ENCODE data around the gene SYT15.
"Not testable (repeated sequence)": the region's sequence is repeated elsewhere in the genome, so short reads cannot be mapped to it uniquely, and the experiment has no call there.

The SYT15 gene

GRCh38 chr10:46577624-46578473 is 1.1 kb upstream of the SYT15 start:
- H2AFZ ChIP-seq (ENCODE audit: low read length); H3F3A ChIP-seq (ENCODE audit: low read depth); H3K9me2 ChIP-seq (replicated peaks; ENCODE audit: low read depth, low read length); H3K27me3 ChIP-seq (ENCODE audit: insufficient read depth, low read length, poor library complexity, severe bottlenecking); H3K9me3 ChIP-seq (ENCODE audit: insufficient read depth, low read depth, low read length); H3K36me3 ChIP-seq (ENCODE audit: insufficient read depth, low read length); H3K9ac ChIP-seq (ENCODE audit: low read depth, low read length, poor library complexity, severe bottlenecking); H4K20me1 ChIP-seq (ENCODE audit: insufficient read depth, low read length, poor library complexity, severe bottlenecking); H3K4me2 ChIP-seq (ENCODE audit: low read depth, low read length, poor library complexity, severe bottlenecking); H3K4me3 ChIP-seq (ENCODE audit: low read length, poor library complexity, severe bottlenecking); H3K79me2 ChIP-seq (ENCODE audit: insufficient read depth, low read length); H3K4me1 ChIP-seq (ENCODE audit: insufficient read depth, low read length, poor library complexity, severe bottlenecking): not testable (repeated sequence)

GRCh38 chr10:46579378-46579777 is 450 bp downstream of the SYT15 start:
- H3K9me2 ChIP-seq (replicated peaks; ENCODE audit: low read depth, low read length): not testable (repeated sequence)

DNA sequence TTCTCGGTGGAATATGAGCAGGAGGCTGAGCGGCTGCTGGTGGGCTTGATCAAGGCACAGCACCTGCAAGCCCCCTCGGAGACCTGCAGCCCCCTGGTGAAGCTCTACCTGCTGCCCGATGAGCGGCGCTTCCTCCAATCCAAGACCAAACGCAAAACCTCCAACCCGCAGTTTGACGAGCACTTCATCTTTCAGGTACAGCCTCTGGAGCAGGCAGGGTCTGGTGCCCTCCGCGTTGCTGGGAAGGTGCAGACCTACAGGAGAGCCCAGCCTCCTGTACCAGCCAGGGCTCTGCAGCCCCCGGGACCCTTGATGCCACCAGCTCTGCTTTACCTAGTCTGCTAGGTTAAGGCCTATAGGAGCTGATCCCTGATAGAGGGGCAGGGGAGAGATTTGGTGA is 3.1 kb downstream of the SYT15 start:
- H3F3A ChIP-seq (ENCODE audit: low read depth); H2AFZ ChIP-seq (ENCODE audit: low read length); H3K79me2 ChIP-seq (ENCODE audit: insufficient read depth, low read length); H3K9ac ChIP-seq (ENCODE audit: low read depth, low read length, poor library complexity, severe bottlenecking); H3K27me3 ChIP-seq (ENCODE audit: insufficient read depth, low read length, poor library complexity, severe bottlenecking); H3K4me2 ChIP-seq (ENCODE audit: low read depth, low read length, poor library complexity, severe bottlenecking); H3K4me1 ChIP-seq (ENCODE audit: insufficient read depth, low read length, poor library complexity, severe bottlenecking); H3K36me3 ChIP-seq (ENCODE audit: insufficient read depth, low read length); H4K20me1 ChIP-seq (ENCODE audit: insufficient read depth, low read length, poor library complexity, severe bottlenecking); H3K4me3 ChIP-seq (ENCODE audit: low read length, poor library complexity, severe bottlenecking); H3K9me2 ChIP-seq (replicated peaks; ENCODE audit: low read depth, low read length); H3K9me3 ChIP-seq (ENCODE audit: insufficient read depth, low read depth, low read length): not testable (repeated sequence)

More at GRCh38 chr10:46579378-46579777, 450 bp downstream of the SYT15 start:
- not testable (repeated sequence) for H3K4me1 ChIP-seq (ENCODE audit: insufficient read depth, low read length, poor library complexity, severe bottlenecking); H4K20me1 ChIP-seq (ENCODE audit: insufficient read depth, low read length, poor library complexity, severe bottlenecking); H3K36me3 ChIP-seq (ENCODE audit: insufficient read depth, low read length); H3F3A ChIP-seq (ENCODE audit: low read depth); H3K4me3 ChIP-seq (ENCODE audit: low read length, poor library complexity, severe bottlenecking); H3K9me3 ChIP-seq (ENCODE audit: insufficient read depth, low read depth, low read length); H2AFZ ChIP-seq (ENCODE audit: low read length); H3K9ac ChIP-seq (ENCODE audit: low read depth, low read length, poor library complexity, severe bottlenecking); H3K79me2 ChIP-seq (ENCODE audit: insufficient read depth, low read length); H3K4me2 ChIP-seq (ENCODE audit: low read depth, low read length, poor library complexity, severe bottlenecking); H3K27me3 ChIP-seq (ENCODE audit: insufficient read depth, low read length, poor library complexity, severe bottlenecking)

- H3K4me1 ChIP-seq (ENCODE audit: insufficient read depth, low read length, poor library complexity, severe bottlenecking); H3K9me2 ChIP-seq (replicated peaks; ENCODE audit: low read depth, low read length); H2AFZ ChIP-seq (ENCODE audit: low read length); H4K20me1 ChIP-seq (ENCODE audit: insufficient read depth, low read length, poor library complexity, severe bottlenecking); H3F3A ChIP-seq (ENCODE audit: low read depth); H3K4me3 ChIP-seq (ENCODE audit: low read length, poor library complexity, severe bottlenecking); H3K36me3 ChIP-seq (ENCODE audit: insufficient read depth, low read length); H3K27me3 ChIP-seq (ENCODE audit: insufficient read depth, low read length, poor library complexity, severe bottlenecking); H3K4me2 ChIP-seq (ENCODE audit: low read depth, low read length, poor library complexity, severe bottlenecking); H3K9ac ChIP-seq (ENCODE audit: low read depth, low read length, poor library complexity, severe bottlenecking); H3K79me2 ChIP-seq (ENCODE audit: insufficient read depth, low read length); H3K9me3 ChIP-seq (ENCODE audit: insufficient read depth, low read depth, low read length): not testable (repeated sequence)
Observed at GRCh38 chr10:46582568-46582967, 3.6 kb downstream of the SYT15 start.

DNA sequence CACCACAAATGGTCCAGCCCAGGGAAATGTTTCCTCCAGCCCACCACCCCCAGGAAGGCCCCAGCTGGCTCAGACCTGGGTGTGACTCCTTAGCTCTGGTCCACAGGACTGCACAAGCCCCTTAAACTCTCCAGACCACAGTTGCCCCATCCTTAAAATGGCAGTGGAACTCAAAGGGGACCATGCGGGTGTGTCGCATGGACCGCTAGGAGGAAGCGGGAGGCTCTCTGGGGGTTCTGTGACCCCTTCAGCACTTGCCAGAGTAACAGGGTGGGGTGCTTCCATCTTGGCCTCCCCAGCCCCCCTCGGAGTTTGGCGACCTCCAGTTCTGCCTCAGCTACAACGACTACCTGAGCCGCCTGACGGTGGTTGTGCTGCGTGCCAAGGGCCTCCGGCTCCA is 5.3 kb downstream of the SYT15 start:
- H3K4me2 ChIP-seq (ENCODE audit: low read depth, low read length, poor library complexity, severe bottlenecking): not testable (repeated sequence)

GRCh38 chr10:46585246-46585645 is 6.3 kb downstream of the SYT15 start:
- H3K4me2 ChIP-seq (ENCODE audit: low read depth, low read length, poor library complexity, severe bottlenecking); H2AFZ ChIP-seq (ENCODE audit: low read length); H3K36me3 ChIP-seq (ENCODE audit: insufficient read depth, low read length); H4K20me1 ChIP-seq (ENCODE audit: insufficient read depth, low read length, poor library complexity, severe bottlenecking); H3K9ac ChIP-seq (ENCODE audit: low read depth, low read length, poor library complexity, severe bottlenecking); H3K27me3 ChIP-seq (ENCODE audit: insufficient read depth, low read length, poor library complexity, severe bottlenecking); H3K4me3 ChIP-seq (ENCODE audit: low read length, poor library complexity, severe bottlenecking); H3F3A ChIP-seq (ENCODE audit: low read depth); H3K9me2 ChIP-seq (replicated peaks; ENCODE audit: low read depth, low read length); H3K9me3 ChIP-seq (ENCODE audit: insufficient read depth, low read depth, low read length); H3K79me2 ChIP-seq (ENCODE audit: insufficient read depth, low read length); H3K4me1 ChIP-seq (ENCODE audit: insufficient read depth, low read length, poor library complexity, severe bottlenecking): not testable (repeated sequence)

More for the DNA sequence above, 5.3 kb downstream of the SYT15 start:
- not testable (repeated sequence) for H3K9me3 ChIP-seq (ENCODE audit: insufficient read depth, low read depth, low read length); H3K79me2 ChIP-seq (ENCODE audit: insufficient read depth, low read length); H3K36me3 ChIP-seq (ENCODE audit: insufficient read depth, low read length); H3K9me2 ChIP-seq (replicated peaks; ENCODE audit: low read depth, low read length); H4K20me1 ChIP-seq (ENCODE audit: insufficient read depth, low read length, poor library complexity, severe bottlenecking); H3K27me3 ChIP-seq (ENCODE audit: insufficient read depth, low read length, poor library complexity, severe bottlenecking); H3K9ac ChIP-seq (ENCODE audit: low read depth, low read length, poor library complexity, severe bottlenecking); H2AFZ ChIP-seq (ENCODE audit: low read length); H3K4me3 ChIP-seq (ENCODE audit: low read length, poor library complexity, severe bottlenecking); H3F3A ChIP-seq (ENCODE audit: low read depth); H3K4me1 ChIP-seq (ENCODE audit: insufficient read depth, low read length, poor library complexity, severe bottlenecking)

DNA sequence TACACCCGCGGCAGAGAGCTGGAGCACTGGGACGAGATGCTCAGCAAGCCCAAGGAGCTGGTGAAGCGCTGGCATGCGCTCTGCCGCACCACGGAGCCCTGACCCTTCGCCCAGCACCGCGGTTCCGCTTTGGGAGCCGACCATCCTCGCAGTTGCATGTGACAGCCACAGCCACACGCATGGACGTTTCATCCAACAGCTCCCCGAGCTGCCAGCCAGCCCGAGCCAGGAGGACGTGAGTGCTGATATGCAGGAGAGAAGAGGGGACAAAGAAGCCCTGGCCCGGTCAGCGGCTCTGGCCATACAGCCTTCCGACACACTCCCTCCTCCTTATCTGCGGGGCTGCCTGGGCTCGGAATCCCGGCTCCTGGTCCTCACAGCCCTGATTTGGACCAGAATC is 8.6 kb downstream of the SYT15 start:
- not testable (repeated sequence) for H3K36me3 ChIP-seq (ENCODE audit: insufficient read depth, low read length); H3K79me2 ChIP-seq (ENCODE audit: insufficient read depth, low read length); H3K9me2 ChIP-seq (replicated peaks; ENCODE audit: low read depth, low read length); H3K4me1 ChIP-seq (ENCODE audit: insufficient read depth, low read length, poor library complexity, severe bottlenecking); H3K4me2 ChIP-seq (ENCODE audit: low read depth, low read length, poor library complexity, severe bottlenecking); H3K9me3 ChIP-seq (ENCODE audit: insufficient read depth, low read depth, low read length); H3K27me3 ChIP-seq (ENCODE audit: insufficient read depth, low read length, poor library complexity, severe bottlenecking); H4K20me1 ChIP-seq (ENCODE audit: insufficient read depth, low read length, poor library complexity, severe bottlenecking); H3K9ac ChIP-seq (ENCODE audit: low read depth, low read length, poor library complexity, severe bottlenecking); H2AFZ ChIP-seq (ENCODE audit: low read length); H3F3A ChIP-seq (ENCODE audit: low read depth); H3K4me3 ChIP-seq (ENCODE audit: low read length, poor library complexity, severe bottlenecking)
